T-helper 17 cell (primary cell): Measurements from ENCODE around the gene LRP4. TPM values are rescaled to one million over a fixed set of nuclear protein-coding genes. Genes with fewer than 3 reads are reported as not detected.

Experiments
- ATAC-seq: fragments of 150-1000 bp; cut with Tn5 transposase; 2 replicates; pipeline ENCODE4 v1.10.0; 2021; ENCODE audit warnings: mild to moderate bottlenecking, moderate library complexity
- DNase-seq, 3 donors: peaks; one replicate each; pipeline versions ENCODE4 v3.0.0 to v3.0.0-alpha.2; 2020 to 2021
- H3K9me3 ChIP-seq: one replicate; pipeline ENCODE4 v1.7.0; 2013; ENCODE audit warnings: low read length, mild to moderate bottlenecking; ENCODE audit not compliant: control insufficient read depth, poor library complexity, severe bottlenecking
- H3K27ac Mint-ChIP-seq: one replicate; pipeline ENCODE4 v1.8.0; 2022; ENCODE audit warnings: mild to moderate bottlenecking, moderate library complexity, mixed read lengths
- H3K27me3 Mint-ChIP-seq: one replicate; pipeline ENCODE4 v1.8.0; 2022; ENCODE audit warnings: mixed read lengths
- H3K36me3 Mint-ChIP-seq: one replicate; pipeline ENCODE4 v1.8.0; 2022; ENCODE audit warnings: low read depth, mixed read lengths
- H3K4me1 Mint-ChIP-seq: one replicate; pipeline ENCODE4 v1.8.0; 2022; ENCODE audit warnings: mild to moderate bottlenecking, mixed read lengths
- H3K4me3 Mint-ChIP-seq: one replicate; pipeline ENCODE4 v1.8.0; 2022; ENCODE audit warnings: mild to moderate bottlenecking, moderate library complexity, mixed read lengths
- total RNA-seq, 4 donors: library from RNA in 2 of 4; stranded (reverse) in 2 of 4; gene quantifications; one replicate each; pipeline ENCODE4 v1.2.3 and lab custom pipeline; 2022 to 2026

The LRP4 gene
- total RNA-seq, 2 donors from 2014 or later, result not detected

DNA sequence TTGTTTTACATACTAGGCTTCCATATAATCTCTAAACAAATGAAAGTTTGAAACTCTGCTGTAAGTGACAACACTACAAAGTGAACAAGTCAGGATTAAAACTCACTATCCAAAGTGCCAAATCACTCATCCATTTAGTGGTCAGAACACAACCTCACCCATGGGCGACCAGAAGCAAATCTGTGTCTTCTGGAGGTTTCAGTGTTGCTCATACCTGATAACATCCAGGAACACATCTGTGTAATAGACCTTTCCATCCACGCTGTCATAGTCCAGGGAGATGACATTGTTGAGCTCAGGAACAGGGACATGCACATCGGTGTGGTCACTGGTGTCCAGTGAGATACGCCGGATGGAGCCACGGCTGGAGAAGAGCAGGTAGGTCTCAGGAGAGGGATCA lies 43.8 kb downstream of the LRP4 start:
- Mint-ChIP-seq H3K27me3 (peaks cover 28% of the 10 kb centered on the region), H3K4me1 (no peaks in the 10 kb centered on the region), H3K36me3 (no peaks in the 10 kb centered on the region), H3K27ac (no peak overlapping the region), H3K4me3 (no peak overlapping the region)
- DNase-seq (no peak), ATAC-seq (no peak)
- H3K9me3 ChIP-seq, result no peaks in the 10 kb centered on the region

DNA sequence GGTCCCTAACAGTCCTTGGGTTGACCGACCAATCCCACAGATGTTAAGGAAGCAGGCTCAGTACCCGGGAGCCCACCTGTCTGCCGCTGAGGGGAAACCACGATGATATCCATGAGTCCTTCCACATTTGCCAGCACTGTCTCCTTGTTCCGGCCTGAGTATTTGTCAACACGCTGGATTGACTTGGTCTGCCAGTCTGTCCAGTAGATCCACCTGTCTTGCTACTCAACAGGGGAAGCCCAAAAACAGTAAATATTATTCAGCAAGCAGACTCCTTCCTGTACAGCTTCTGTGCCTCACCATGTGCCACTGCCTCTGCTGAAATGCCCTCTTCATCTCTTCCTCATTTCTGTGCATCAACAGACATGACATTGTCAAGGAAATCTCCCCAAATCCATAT lies 49.4 kb downstream of the LRP4 start:
- no peaks in the 10 kb centered on the region for H3K9me3 ChIP-seq
- DNase-seq, result no peak
- Mint-ChIP-seq H3K27ac (no peak overlapping the region), H3K4me1 (no peaks in the 10 kb centered on the region), H3K27me3 (peaks cover 36% of the 10 kb centered on the region), H3K4me3 (no peak overlapping the region), H3K36me3 (peaks cover 3% of the 10 kb centered on the region)
- ATAC-seq, result no peak

DNA sequence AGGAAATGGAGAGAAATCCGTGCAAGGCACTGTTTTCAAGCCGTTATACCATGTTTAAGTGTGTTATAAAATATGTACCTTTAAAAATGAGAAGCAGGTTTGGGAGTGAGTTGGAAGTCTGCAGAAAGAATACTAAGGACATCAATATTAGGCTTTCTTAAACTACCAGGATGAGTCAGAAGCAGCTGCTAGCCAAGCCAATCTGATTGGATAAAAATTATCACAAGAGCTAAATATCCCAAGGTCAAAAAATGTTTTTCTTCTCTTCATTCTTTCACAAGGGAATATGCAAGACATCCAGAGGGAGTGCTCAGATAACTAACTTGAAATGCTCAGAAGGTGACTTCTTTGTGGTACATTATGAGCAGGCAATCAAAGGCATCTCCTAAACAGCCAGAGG lies 53.0 kb downstream of the LRP4 start:
- peaks cover 27% of the 10 kb centered on the region for H3K27me3 Mint-ChIP-seq
- H3K36me3 Mint-ChIP-seq, result peaks cover 5% of the 10 kb centered on the region
- no peak for ATAC-seq
- no peak for DNase-seq
- no peak overlapping the region for H3K4me3 Mint-ChIP-seq
- H3K4me1 Mint-ChIP-seq, result no peaks in the 10 kb centered on the region
- no peak overlapping the region for H3K27ac Mint-ChIP-seq
- no peaks in the 10 kb centered on the region for H3K9me3 ChIP-seq

- Mint-ChIP-seq H3K4me3 (no peak overlapping the region), H3K27ac (no peak overlapping the region), H3K4me1 (no peaks in the 10 kb centered on the region), H3K27me3 (peaks cover 38% of the 10 kb centered on the region), H3K36me3 (peaks cover 5% of the 10 kb centered on the region)
- no peak for ATAC-seq
- no peaks in the 10 kb centered on the region for H3K9me3 ChIP-seq
- no peak for DNase-seq
Measured at GRCh38 chr11:46860218-46860617, 58.1 kb downstream of the LRP4 start.

- H3K27ac Mint-ChIP-seq, result peak overlapping the region; percentile 21
- H3K4me3 Mint-ChIP-seq, result no peak overlapping the region
- peaks cover 5% of the 10 kb centered on the region for H3K36me3 Mint-ChIP-seq
Measured at GRCh38 chr11:46858920-46859546, 59.3 kb downstream of the LRP4 start.

GRCh38 chr11:46857666-46858065 lies 60.7 kb downstream of the LRP4 start:
- Mint-ChIP-seq H3K4me1 (no peaks in the 10 kb centered on the region), H3K36me3 (peaks cover 5% of the 10 kb centered on the region), H3K27me3 (peaks cover 33% of the 10 kb centered on the region), H3K27ac (no peak overlapping the region), H3K4me3 (no peak overlapping the region)
- ATAC-seq (no peak), DNase-seq (no peak)
- no peaks in the 10 kb centered on the region for H3K9me3 ChIP-seq

More at GRCh38 chr11:46858920-46859546, 59.3 kb downstream of the LRP4 start:
- ATAC-seq (no peak), DNase-seq (no peak)
- H3K9me3 ChIP-seq, result no peaks in the 10 kb centered on the region
- no peaks in the 10 kb centered on the region for H3K4me1 Mint-ChIP-seq
- H3K27me3 Mint-ChIP-seq, result peaks cover 33% of the 10 kb centered on the region

GRCh38 chr11:46856605-46857343 lies 61.6 kb downstream of the LRP4 start:
- ATAC-seq (no peak), DNase-seq (no peak)
- Mint-ChIP-seq H3K27me3 (peaks cover 33% of the 10 kb centered on the region), H3K4me1 (no peaks in the 10 kb centered on the region), H3K36me3 (peaks cover 7% of the 10 kb centered on the region), H3K27ac (no peak overlapping the region), H3K4me3 (no peak overlapping the region)
- no peaks in the 10 kb centered on the region for H3K9me3 ChIP-seq

DNA sequence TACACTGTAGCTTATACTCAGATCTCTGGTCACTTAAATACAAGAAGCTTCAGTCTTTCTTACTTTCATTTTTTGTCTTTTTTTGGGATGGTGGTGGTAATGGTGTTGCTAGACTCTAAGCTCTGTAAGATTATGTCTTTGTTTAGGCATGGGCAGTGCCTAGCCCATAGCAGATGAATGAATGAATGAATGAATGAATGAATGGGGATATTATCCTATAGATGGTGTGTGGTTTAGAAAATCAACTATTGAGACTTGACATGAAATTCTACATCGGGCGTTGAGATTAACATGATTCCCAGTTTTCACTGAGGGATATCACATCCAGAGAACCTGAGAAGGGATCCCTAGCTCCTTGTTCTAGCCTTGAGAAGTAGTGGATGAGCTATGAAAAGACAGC lies 62.5 kb downstream of the LRP4 start:
- peaks cover 7% of the 10 kb centered on the region for H3K36me3 Mint-ChIP-seq
- H3K27ac Mint-ChIP-seq, result no peak overlapping the region
- H3K4me1 Mint-ChIP-seq, result no peaks in the 10 kb centered on the region
- no peaks in the 10 kb centered on the region for H3K9me3 ChIP-seq
- H3K4me3 Mint-ChIP-seq, result no peak overlapping the region
- ATAC-seq (no peak), DNase-seq (no peak)
- peaks cover 32% of the 10 kb centered on the region for H3K27me3 Mint-ChIP-seq

DNA sequence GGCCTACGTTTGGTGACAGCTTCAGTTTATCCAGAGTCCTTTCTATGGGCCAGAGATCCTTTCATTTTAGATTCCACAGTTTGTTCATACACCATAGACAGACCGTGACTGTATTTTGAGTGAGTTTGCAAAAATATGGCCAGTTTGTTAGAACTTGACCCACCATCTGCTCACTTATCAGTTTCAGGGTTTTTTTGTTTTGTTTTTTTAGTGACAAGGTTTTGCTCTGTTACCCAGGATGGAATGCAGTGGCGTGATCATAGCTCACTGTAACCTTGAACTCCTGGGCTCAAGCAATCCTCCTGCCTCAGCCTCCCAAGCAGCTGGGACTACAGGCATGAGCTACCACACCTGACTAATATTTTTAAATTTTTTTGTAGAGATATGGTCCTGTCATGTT lies 63.2 kb downstream of the LRP4 start:
- H3K27me3 Mint-ChIP-seq, result peaks cover 25% of the 10 kb centered on the region
- no peaks in the 10 kb centered on the region for H3K9me3 ChIP-seq
- ATAC-seq (no peak), DNase-seq (no peak)
- H3K4me3 Mint-ChIP-seq, result no peak overlapping the region
- H3K36me3 Mint-ChIP-seq, result peaks cover 5% of the 10 kb centered on the region
- no peaks in the 10 kb centered on the region for H3K4me1 Mint-ChIP-seq
- no peak overlapping the region for H3K27ac Mint-ChIP-seq

DNA sequence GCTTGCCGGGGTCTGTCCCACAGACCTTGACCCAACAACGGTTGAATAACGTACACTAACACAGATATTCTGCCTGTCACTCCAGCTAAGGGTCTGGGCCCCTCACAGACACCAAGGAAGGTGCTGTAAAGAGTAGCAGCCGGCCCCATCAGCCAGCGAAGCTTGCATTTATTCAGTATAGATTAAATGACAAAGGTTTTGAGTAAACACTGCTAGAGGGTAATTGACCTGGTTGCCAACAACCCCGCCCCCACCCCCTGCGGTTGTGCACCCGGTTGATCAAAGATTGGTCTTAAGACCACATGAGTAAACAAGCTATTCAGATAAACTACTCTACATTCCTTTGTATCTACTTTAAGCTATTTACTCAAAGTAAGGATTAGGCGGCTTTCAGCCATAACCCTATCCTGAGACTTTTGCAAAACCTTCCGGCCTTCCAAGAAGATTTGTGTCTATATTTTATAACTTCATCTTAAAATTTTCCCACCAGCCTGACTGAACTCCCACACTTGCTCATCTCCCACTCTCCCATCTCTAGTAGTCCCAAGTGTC lies 67.4 kb downstream of the LRP4 start:
- H3K27ac Mint-ChIP-seq, result no peak overlapping the region
- no peak for ATAC-seq
- no peak for DNase-seq
- H3K27me3 Mint-ChIP-seq, result peaks cover 2% of the 10 kb centered on the region
- H3K4me3 Mint-ChIP-seq, result no peak overlapping the region
- peaks cover 10% of the 10 kb centered on the region for H3K4me1 Mint-ChIP-seq
- H3K9me3 ChIP-seq, result no peaks in the 10 kb centered on the region
- H3K36me3 Mint-ChIP-seq, result peaks cover 6% of the 10 kb centered on the region

DNA sequence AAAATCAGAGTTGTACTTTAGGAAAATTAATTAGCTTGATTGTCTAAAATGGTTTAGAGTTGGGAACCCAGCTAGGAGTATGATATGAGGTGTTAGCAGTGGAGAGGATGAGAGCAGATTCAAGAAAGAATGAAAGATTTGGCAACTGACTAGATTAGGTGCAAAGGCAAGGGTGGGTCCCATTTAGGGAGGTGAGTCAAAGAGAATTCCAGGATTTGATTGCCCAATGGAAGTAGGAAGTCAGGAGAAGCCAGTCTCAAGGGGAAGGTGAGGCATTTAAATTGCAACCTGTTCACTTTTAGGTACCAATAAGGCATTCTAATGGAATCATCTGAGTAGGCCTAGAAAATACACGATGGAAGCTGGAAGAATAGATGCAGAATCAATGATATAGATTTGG lies 68.7 kb downstream of the LRP4 start:
- ATAC-seq (no peak), DNase-seq (no peak)
- Mint-ChIP-seq H3K4me3 (no peak overlapping the region), H3K27ac (no peak overlapping the region), H3K27me3 (no peaks in the 10 kb centered on the region), H3K36me3 (peaks cover 4% of the 10 kb centered on the region), H3K4me1 (peaks cover 17% of the 10 kb centered on the region)
- H3K9me3 ChIP-seq, result no peaks in the 10 kb centered on the region

DNA sequence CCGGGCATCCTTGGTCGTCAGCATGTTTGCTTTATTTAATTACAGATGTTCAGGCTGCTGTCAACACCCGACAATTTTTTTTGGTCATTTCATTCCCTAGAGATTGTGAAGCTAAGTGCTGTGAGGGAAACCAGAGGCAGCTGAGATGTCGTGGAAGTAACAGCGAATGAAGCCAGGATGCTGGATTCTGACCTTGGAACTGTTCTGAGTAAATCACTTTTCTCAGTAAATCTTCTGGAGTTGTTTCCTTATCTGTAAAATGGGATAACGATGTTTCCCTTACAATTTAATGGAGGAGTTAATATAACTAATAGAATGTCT lies 71.9 kb downstream of the LRP4 start:
- H3K27me3 Mint-ChIP-seq, result no peaks in the 10 kb centered on the region
- H3K36me3 Mint-ChIP-seq, result peaks cover 2% of the 10 kb centered on the region
- H3K4me3 Mint-ChIP-seq, result peak overlapping the region; percentile 98
- H3K9me3 ChIP-seq, result no peaks in the 10 kb centered on the region
- ATAC-seq (no peak), DNase-seq (no peak)
- H3K27ac Mint-ChIP-seq, result peak overlapping the region; percentile 92
- H3K4me1 Mint-ChIP-seq, result peaks cover 30% of the 10 kb centered on the region

GRCh38 chr11:46845740-46846509 lies 72.4 kb downstream of the LRP4 start, which contains the start of gene CKAP5:
CKAP5 (minus strand) TSS chr11:46846280; CDS start chr11:46821231, 25,049 bp downstream.
- ATAC-seq (peak; percentile 92), DNase-seq (peak; percentile 74 to 77 (median 74))
- H3K36me3 Mint-ChIP-seq, result peaks cover 2% of the 10 kb centered on the region
- peak within 1 kb of the TSS; percentile 98 for H3K4me3 Mint-ChIP-seq
- peaks cover 30% of the 10 kb centered on the region for H3K4me1 Mint-ChIP-seq
- H3K27me3 Mint-ChIP-seq, result no peaks in the 10 kb centered on the region
- peak within 1 kb of the TSS; percentile 92 for H3K27ac Mint-ChIP-seq
- H3K9me3 ChIP-seq, result no peaks in the 10 kb centered on the region
